Panc1 (cell line): ENCODE results near the gene HSPA12A. TPM values are rescaled to one million over a fixed set of nuclear protein-coding genes. Genes with fewer than 3 reads are reported as not detected.

ENCODE experiments used
- ATAC-seq: fragments of 200-7000 bp; cut with Tn5 transposase; 2 replicates; pipeline ENCODE4 v1.9.1; 2020; ENCODE audit warnings: mild to moderate bottlenecking, moderate library complexity
- BruUV-seq: library from RNA; stranded (reverse); fragments of 400-500 nt; replicated peaks from 2 replicates; lab custom pipeline; 2021; lab: Mats Ljungman, UMichigan
- CTCF ChIA-PET: fragments of 300-600 bp; sonication (Branson Sonifier 250); formaldehyde crosslinking; loops from one replicate; lab custom pipeline; 2022; ENCODE audit warnings: antibody characterized with exemption; lab: Charles Lee
- POLR2A ChIA-PET: fragments of 300-600 bp; sonication (Branson Sonifier 250); formaldehyde crosslinking; loops from one replicate; lab custom pipeline; 2022; ENCODE audit warnings: antibody characterized with exemption; lab: Charles Lee
- DNase-seq: peaks from one replicate; pipeline ENCODE4 v3.0.0-alpha.2; 2010; ENCODE audit warnings: low read depth, low spot score
- H3K27ac ChIP-seq: 2 replicates; pipeline ENCODE4 v1.5.1; 2011; ENCODE audit warnings: mild to moderate bottlenecking, low read length, inconsistent platforms
- H3K27me3 ChIP-seq: fragments of 200-500 bp; sonication (Bioruptor generic); 2 replicates; pipeline ENCODE4 v1.6.0; 2014; ENCODE audit warnings: low read length, inconsistent platforms; ENCODE audit not compliant: control insufficient read depth, insufficient read depth
- H3K36me3 ChIP-seq: fragments of 200-500 bp; sonication (Bioruptor generic); 2 replicates; pipeline ENCODE4 v1.5.1; 2014; ENCODE audit warnings: inconsistent platforms, mild to moderate bottlenecking, low read length, moderate library complexity; ENCODE audit not compliant: control insufficient read depth, insufficient read depth
- H3K4me1 ChIP-seq: 2 replicates; pipeline ENCODE4 v1.5.1; 2011; ENCODE audit warnings: inconsistent platforms, mild to moderate bottlenecking, low read length, moderate library complexity; ENCODE audit not compliant: control insufficient read depth, insufficient read depth
- H3K4me3 ChIP-seq, 2 experiments: 2 replicates each; pipeline ENCODE4 v1.5.1; 2011 to 2012; ENCODE audit warnings: low read depth in 2 of 2, low read length in 2 of 2, mild to moderate bottlenecking in 2 of 2, inconsistent platforms in 1 of 2, moderate library complexity in 1 of 2
- H3K9me3 ChIP-seq: fragments of 200-500 bp; sonication (Bioruptor generic); 2 replicates; pipeline ENCODE4 v1.5.1; 2014; ENCODE audit warnings: low read depth, mild to moderate bottlenecking, inconsistent platforms, low read length, moderate library complexity; ENCODE audit not compliant: control insufficient read depth, insufficient read depth
- CTCF ChIP-seq: fragments of 450-650 bp; IDR thresholded peaks from 2 replicates; pipeline ENCODE4 v1.5.1; 2017; ENCODE audit warnings: mild to moderate bottlenecking
- POLR2AphosphoS5 ChIP-seq: IDR thresholded peaks from 2 replicates; pipeline ENCODE4 v1.6.1; 2012; ENCODE audit warnings: mild to moderate bottlenecking, low read depth, low read length, moderate library complexity
- SIN3A ChIP-seq: IDR thresholded peaks from 2 replicates; pipeline ENCODE4 v1.6.1; 2012; ENCODE audit warnings: low read depth, mild to moderate bottlenecking, low read length, moderate library complexity, borderline replicate concordance; ENCODE audit not compliant: insufficient read depth
- TCF7L2 ChIP-seq: IDR thresholded peaks from 2 replicates; pipeline ENCODE4 v1.6.1; 2011; ENCODE audit warnings: mild to moderate bottlenecking, low read depth, low read length, inconsistent platforms
- in situ Hi-C: cut with HindIII; loops from 2 replicates; pipeline ENCODE4 v1.10.0; 2016; ENCODE audit warnings: low sequenced_read_pairs, low pct_unique_long_range_greater_than_20kb
- intact Hi-C: fragments of 100-400 bp; cut with micrococcal nuclease; formaldehyde crosslinking; loops from one replicate; pipeline ENCODE4 v1.10.0; 2022; ENCODE audit not compliant: unreplicated experiment
- total RNA-seq: library from RNA; stranded (reverse); gene quantifications from one replicate; pipeline ENCODE4 v1.2.1, GENCODE V29; 2021; ENCODE audit not compliant: unreplicated experiment
- TF ChIP-seq, protein P1 (sequence below), 2 experiments: IDR thresholded peaks; 2 replicates each; pipeline ENCODE4 v1.6.1; 2011 to 2012; ENCODE audit warnings: low read depth in 2 of 2, control low read depth in 1 of 2, low read length in 1 of 2, mild to moderate bottlenecking in 1 of 2, moderate library complexity in 1 of 2; ENCODE audit not compliant: insufficient read depth in 1 of 2

HSPA12A gene
- total RNA-seq, 1 experiment from 2014 or later: 7.7 TPM

- DNase-seq: no peak
- Histone ChIP-seq H3K36me3 (no peaks in the 10 kb centered on the region), H3K9me3 (no peaks in the 10 kb centered on the region), H3K27ac (no peak overlapping the region), H3K4me3 (no peak overlapping the region), H3K4me1 (no peaks in the 10 kb centered on the region; the same call in 1 of the 2 replicates), H3K27me3 (no peaks in the 10 kb centered on the region; the same call in 1 of the 2 replicates)
- POLR2A ChIA-PET: interaction anchor here (0.6 kb wide), 1 partner anchor 56 kb away, joined by 4 read pairs; no protein-coding TSS in a partner anchor
- in situ Hi-C loops: no loop called here
- BruUV-seq: no TSS peak
- CTCF ChIA-PET: no interaction called here
- TF ChIP-seq, protein P1, sequence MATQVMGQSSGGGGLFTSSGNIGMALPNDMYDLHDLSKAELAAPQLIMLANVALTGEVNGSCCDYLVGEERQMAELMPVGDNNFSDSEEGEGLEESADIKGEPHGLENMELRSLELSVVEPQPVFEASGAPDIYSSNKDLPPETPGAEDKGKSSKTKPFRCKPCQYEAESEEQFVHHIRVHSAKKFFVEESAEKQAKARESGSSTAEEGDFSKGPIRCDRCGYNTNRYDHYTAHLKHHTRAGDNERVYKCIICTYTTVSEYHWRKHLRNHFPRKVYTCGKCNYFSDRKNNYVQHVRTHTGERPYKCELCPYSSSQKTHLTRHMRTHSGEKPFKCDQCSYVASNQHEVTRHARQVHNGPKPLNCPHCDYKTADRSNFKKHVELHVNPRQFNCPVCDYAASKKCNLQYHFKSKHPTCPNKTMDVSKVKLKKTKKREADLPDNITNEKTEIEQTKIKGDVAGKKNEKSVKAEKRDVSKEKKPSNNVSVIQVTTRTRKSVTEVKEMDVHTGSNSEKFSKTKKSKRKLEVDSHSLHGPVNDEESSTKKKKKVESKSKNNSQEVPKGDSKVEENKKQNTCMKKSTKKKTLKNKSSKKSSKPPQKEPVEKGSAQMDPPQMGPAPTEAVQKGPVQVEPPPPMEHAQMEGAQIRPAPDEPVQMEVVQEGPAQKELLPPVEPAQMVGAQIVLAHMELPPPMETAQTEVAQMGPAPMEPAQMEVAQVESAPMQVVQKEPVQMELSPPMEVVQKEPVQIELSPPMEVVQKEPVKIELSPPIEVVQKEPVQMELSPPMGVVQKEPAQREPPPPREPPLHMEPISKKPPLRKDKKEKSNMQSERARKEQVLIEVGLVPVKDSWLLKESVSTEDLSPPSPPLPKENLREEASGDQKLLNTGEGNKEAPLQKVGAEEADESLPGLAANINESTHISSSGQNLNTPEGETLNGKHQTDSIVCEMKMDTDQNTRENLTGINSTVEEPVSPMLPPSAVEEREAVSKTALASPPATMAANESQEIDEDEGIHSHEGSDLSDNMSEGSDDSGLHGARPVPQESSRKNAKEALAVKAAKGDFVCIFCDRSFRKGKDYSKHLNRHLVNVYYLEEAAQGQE (IDR thresholded peaks at IDR 0.05; ENCODE audit: insufficient read depth in 1 of 2, low read depth in 2 of 2, low read length in 1 of 2): no peak
- TF ChIP-seq CTCF: no peak
- TF ChIP-seq SIN3A: no peak
- TF ChIP-seq TCF7L2: no peak
- no peak for TF ChIP-seq POLR2AphosphoS5
- intact Hi-C loops: no loop called here
- no peak for ATAC-seq
Measured at GRCh38 chr10:116715839-116716377, 26.5 kb downstream of the HSPA12A start.

GRCh38 chr10:116715341-116715740 lies 27.0 kb downstream of the HSPA12A start:
- no peaks in the 10 kb centered on the region; the same call in 1 of the 2 replicates for H3K27me3 ChIP-seq
- H3K27ac ChIP-seq: no peak overlapping the region
- ATAC-seq (no peak), DNase-seq (no peak)
- CTCF ChIA-PET: no interaction called here
- no peaks in the 10 kb centered on the region for H3K36me3 ChIP-seq
- intact Hi-C loops: no loop called here
- TF ChIP-seq, protein P1 (IDR thresholded peaks at IDR 0.05; ENCODE audit: insufficient read depth in 1 of 2, low read depth in 2 of 2, low read length in 1 of 2): no peak
- TF ChIP-seq TCF7L2 (no peak), SIN3A (no peak)
- H3K9me3 ChIP-seq: no peaks in the 10 kb centered on the region
- POLR2A ChIA-PET: no interaction called here
- H3K4me1 ChIP-seq: no peaks in the 10 kb centered on the region; the same call in 1 of the 2 replicates
- no peak overlapping the region for H3K4me3 ChIP-seq
- in situ Hi-C loops: no loop called here
- no TSS peak for BruUV-seq
